ENCODE results near the gene KIAA1210.

The KIAA1210 gene

GRCh38 chrX:119084766-119085165, 42.8 kb downstream of the KIAA1210 start:
- no peak for DNase-seq (ENCODE audit: low read depth in 1 of 2, low spot score in 1 of 2)
- in situ Hi-C loops (cut with HindIII; ENCODE audit: low pct_unique_long_range_greater_than_20kb, low sequenced_read_pairs) = no loop called here
- no peak for TF ChIP-seq JUND (IDR thresholded peaks at IDR 0.05; ENCODE audit: low read depth)

- DNase-seq (ENCODE audit: low read depth in 1 of 2, low spot score in 1 of 2) = no peak
- no peak for TF ChIP-seq JUND (IDR thresholded peaks at IDR 0.05; ENCODE audit: low read depth)
- in situ Hi-C loops (cut with HindIII; ENCODE audit: low pct_unique_long_range_greater_than_20kb, low sequenced_read_pairs) = no loop called here
These were observed 45.3 kb downstream of the KIAA1210 start for GRCh38 chrX:119082278-119082677.

GRCh38 chrX:119075270-119076025, 52.2 kb downstream of the KIAA1210 start:
- DNase-seq (ENCODE audit: low read depth in 1 of 2, low spot score in 1 of 2) = peak in 1 of 2 experiments; percentile 1
- no peak for TF ChIP-seq JUND (IDR thresholded peaks at IDR 0.05; ENCODE audit: low read depth)
- in situ Hi-C loops (cut with HindIII; ENCODE audit: low pct_unique_long_range_greater_than_20kb, low sequenced_read_pairs) = no loop called here

- in situ Hi-C loops (cut with HindIII; ENCODE audit: low pct_unique_long_range_greater_than_20kb, low sequenced_read_pairs) = no loop called here
- DNase-seq (ENCODE audit: low read depth in 1 of 2, low spot score in 1 of 2) = no peak
- no peak for TF ChIP-seq JUND (IDR thresholded peaks at IDR 0.05; ENCODE audit: low read depth)
These were observed 53.7 kb downstream of the KIAA1210 start for GRCh38 chrX:119073911-119074310.

- DNase-seq (ENCODE audit: low read depth in 1 of 2, low spot score in 1 of 2) = no peak
- TF ChIP-seq JUND (IDR thresholded peaks at IDR 0.05; ENCODE audit: low read depth) = no peak
- in situ Hi-C loops (cut with HindIII; ENCODE audit: low pct_unique_long_range_greater_than_20kb, low sequenced_read_pairs) = no loop called here
These were observed 54.3 kb downstream of the KIAA1210 start for GRCh38 chrX:119073200-119073905.

- TF ChIP-seq JUND (IDR thresholded peaks at IDR 0.05; ENCODE audit: low read depth) = no peak
- in situ Hi-C loops (cut with HindIII; ENCODE audit: low pct_unique_long_range_greater_than_20kb, low sequenced_read_pairs) = no loop called here
- peak in 1 of 2 experiments; percentile 9 for DNase-seq (ENCODE audit: low read depth in 1 of 2, low spot score in 1 of 2)
These were observed 54.9 kb downstream of the KIAA1210 start, which contains the start of gene CT47C1 for GRCh38 chrX:119072744-119073143. CT47C1 (plus strand) TSS chrX:119072993; CDS start chrX:119073226, 233 bp downstream.

- no peak for DNase-seq (ENCODE audit: low read depth in 1 of 2, low spot score in 1 of 2)
- in situ Hi-C loops (cut with HindIII; ENCODE audit: low pct_unique_long_range_greater_than_20kb, low sequenced_read_pairs) = no loop called here
- TF ChIP-seq JUND (IDR thresholded peaks at IDR 0.05; ENCODE audit: low read depth) = no peak
These were observed 56.2 kb downstream of the KIAA1210 start for GRCh38 chrX:119071381-119071780.

GRCh38 chrX:119069762-119070161, 57.9 kb downstream of the KIAA1210 start:
- in situ Hi-C loops (cut with HindIII; ENCODE audit: low pct_unique_long_range_greater_than_20kb, low sequenced_read_pairs) = no loop called here
- TF ChIP-seq JUND (IDR thresholded peaks at IDR 0.05; ENCODE audit: low read depth) = no peak
- DNase-seq (ENCODE audit: low read depth in 1 of 2, low spot score in 1 of 2) = no peak

GRCh38 chrX:119069128-119069527, 58.5 kb downstream of the KIAA1210 start:
- no peak for DNase-seq (ENCODE audit: low read depth in 1 of 2, low spot score in 1 of 2)
- in situ Hi-C loops (cut with HindIII; ENCODE audit: low pct_unique_long_range_greater_than_20kb, low sequenced_read_pairs) = no loop called here
- TF ChIP-seq JUND (IDR thresholded peaks at IDR 0.05; ENCODE audit: low read depth) = no peak

GRCh38 chrX:119067023-119067739, 60.4 kb downstream of the KIAA1210 start:
- TF ChIP-seq JUND (IDR thresholded peaks at IDR 0.05; ENCODE audit: low read depth) = no peak
- in situ Hi-C loops (cut with HindIII; ENCODE audit: low pct_unique_long_range_greater_than_20kb, low sequenced_read_pairs) = no loop called here
- peak in 1 of 2 experiments; percentile 40 for DNase-seq (ENCODE audit: low read depth in 1 of 2, low spot score in 1 of 2)

- in situ Hi-C loops (cut with HindIII; ENCODE audit: low pct_unique_long_range_greater_than_20kb, low sequenced_read_pairs) = no loop called here
- DNase-seq (ENCODE audit: low read depth in 1 of 2, low spot score in 1 of 2) = no peak
- no peak for TF ChIP-seq JUND (IDR thresholded peaks at IDR 0.05; ENCODE audit: low read depth)
These were observed 64.2 kb downstream of the KIAA1210 start for GRCh38 chrX:119063428-119063827.

GRCh38 chrX:119062750-119063374, 64.8 kb downstream of the KIAA1210 start:
- TF ChIP-seq JUND (IDR thresholded peaks at IDR 0.05; ENCODE audit: low read depth) = no peak
- DNase-seq (ENCODE audit: low read depth in 1 of 2, low spot score in 1 of 2) = no peak
- in situ Hi-C loops (cut with HindIII; ENCODE audit: low pct_unique_long_range_greater_than_20kb, low sequenced_read_pairs) = no loop called here

All from T47D (cell line).